Measurements from ENCODE around the gene ZNF618.

The ZNF618 gene

GRCh38 chr9:113956901-113957300, 80.8 kb downstream of the ZNF618 start:
- Histone ChIP-seq H3K9ac (ENCODE audit: low read depth, low read length) (no peak overlapping the region), H3K4me1 (ENCODE audit: insufficient read depth, low read length) (no peaks in the 10 kb centered on the region), H3K27ac (ENCODE audit: low read length) (no peak overlapping the region), H3K79me2 (ENCODE audit: insufficient read depth, low read length) (no peaks in the 10 kb centered on the region), H3K36me3 (ENCODE audit: insufficient read depth, low read length) (no peaks in the 10 kb centered on the region), H2AFZ (ENCODE audit: low read depth, low read length) (no peak overlapping the region), H4K20me1 (ENCODE audit: insufficient read depth, low read length) (no peaks in the 10 kb centered on the region), H3K4me3 (ENCODE audit: low read depth in 1 of 2, low read length in 2 of 2) (no peak overlapping the region), H3K9me3 (ENCODE audit: insufficient read depth, low read length, severe bottlenecking) (no peaks in the 10 kb centered on the region), H3K4me2 (ENCODE audit: insufficient read depth, low read length) (no peak overlapping the region), H3K27me3 (ENCODE audit: insufficient read depth, low read length, poor library complexity) (no peaks in the 10 kb centered on the region)
- DNase-seq (no peak), ATAC-seq (ENCODE audit: insufficient read depth, low read depth) (no peak)
- no peak for TF ChIP-seq EZH2 (IDR thresholded peaks at IDR 0.05; ENCODE audit: borderline replicate concordance, low read depth, low read length, severe bottlenecking)
- TF ChIP-seq CTCF (IDR thresholded peaks at IDR 0.05; ENCODE audit: borderline replicate concordance, extremely low read depth, low read length, poor library complexity, severe bottlenecking) = no peak

GRCh38 chr9:113957351-113957750, 81.2 kb downstream of the ZNF618 start:
- Histone ChIP-seq H3K27ac (ENCODE audit: low read length) (no peak overlapping the region), H3K9me3 (ENCODE audit: insufficient read depth, low read length, severe bottlenecking) (no peaks in the 10 kb centered on the region), H3K4me2 (ENCODE audit: insufficient read depth, low read length) (no peak overlapping the region), H3K4me3 (ENCODE audit: low read depth in 1 of 2, low read length in 2 of 2) (no peak overlapping the region), H3K36me3 (ENCODE audit: insufficient read depth, low read length) (no peaks in the 10 kb centered on the region), H2AFZ (ENCODE audit: low read depth, low read length) (no peak overlapping the region), H3K27me3 (ENCODE audit: insufficient read depth, low read length, poor library complexity) (no peaks in the 10 kb centered on the region), H3K79me2 (ENCODE audit: insufficient read depth, low read length) (no peaks in the 10 kb centered on the region), H4K20me1 (ENCODE audit: insufficient read depth, low read length) (no peaks in the 10 kb centered on the region), H3K4me1 (ENCODE audit: insufficient read depth, low read length) (no peaks in the 10 kb centered on the region), H3K9ac (ENCODE audit: low read depth, low read length) (no peak overlapping the region)
- ATAC-seq (ENCODE audit: insufficient read depth, low read depth) (no peak), DNase-seq (no peak)
- TF ChIP-seq CTCF (IDR thresholded peaks at IDR 0.05; ENCODE audit: borderline replicate concordance, extremely low read depth, low read length, poor library complexity, severe bottlenecking) = no peak
- no peak for TF ChIP-seq EZH2 (IDR thresholded peaks at IDR 0.05; ENCODE audit: borderline replicate concordance, low read depth, low read length, severe bottlenecking)

GRCh38 chr9:113957821-113958341, 81.8 kb downstream of the ZNF618 start:
- Histone ChIP-seq H4K20me1 (ENCODE audit: insufficient read depth, low read length) (no peaks in the 10 kb centered on the region), H3K79me2 (ENCODE audit: insufficient read depth, low read length) (no peaks in the 10 kb centered on the region), H3K4me3 (ENCODE audit: low read depth in 1 of 2, low read length in 2 of 2) (no peak overlapping the region), H3K27me3 (ENCODE audit: insufficient read depth, low read length, poor library complexity) (no peaks in the 10 kb centered on the region), H3K27ac (ENCODE audit: low read length) (no peak overlapping the region), H2AFZ (ENCODE audit: low read depth, low read length) (no peak overlapping the region), H3K9me3 (ENCODE audit: insufficient read depth, low read length, severe bottlenecking) (no peaks in the 10 kb centered on the region), H3K36me3 (ENCODE audit: insufficient read depth, low read length) (no peaks in the 10 kb centered on the region), H3K4me1 (ENCODE audit: insufficient read depth, low read length) (no peaks in the 10 kb centered on the region), H3K9ac (ENCODE audit: low read depth, low read length) (no peak overlapping the region), H3K4me2 (ENCODE audit: insufficient read depth, low read length) (no peak overlapping the region)
- DNase-seq = no peak
- TF ChIP-seq CTCF (IDR thresholded peaks at IDR 0.05; ENCODE audit: borderline replicate concordance, extremely low read depth, low read length, poor library complexity, severe bottlenecking) (no peak), EZH2 (IDR thresholded peaks at IDR 0.05; ENCODE audit: borderline replicate concordance, low read depth, low read length, severe bottlenecking) (no peak)
- ATAC-seq (ENCODE audit: insufficient read depth, low read depth) = no peak

- Histone ChIP-seq H3K4me2 (ENCODE audit: insufficient read depth, low read length) (no peak overlapping the region), H3K4me1 (ENCODE audit: insufficient read depth, low read length) (no peaks in the 10 kb centered on the region)
Observed at GRCh38 chr9:113958556-113958955, 82.4 kb downstream of the ZNF618 start.

More at GRCh38 chr9:113958556-113958955, 82.4 kb downstream of the ZNF618 start:
- Histone ChIP-seq H2AFZ (ENCODE audit: low read depth, low read length) (no peak overlapping the region), H3K27ac (ENCODE audit: low read length) (no peak overlapping the region), H3K9ac (ENCODE audit: low read depth, low read length) (no peak overlapping the region), H3K4me3 (ENCODE audit: low read depth in 1 of 2, low read length in 2 of 2) (no peak overlapping the region), H3K27me3 (ENCODE audit: insufficient read depth, low read length, poor library complexity) (no peaks in the 10 kb centered on the region), H3K9me3 (ENCODE audit: insufficient read depth, low read length, severe bottlenecking) (no peaks in the 10 kb centered on the region), H4K20me1 (ENCODE audit: insufficient read depth, low read length) (no peaks in the 10 kb centered on the region), H3K79me2 (ENCODE audit: insufficient read depth, low read length) (no peaks in the 10 kb centered on the region), H3K36me3 (ENCODE audit: insufficient read depth, low read length) (no peaks in the 10 kb centered on the region)
- DNase-seq (no peak), ATAC-seq (ENCODE audit: insufficient read depth, low read depth) (no peak)
- TF ChIP-seq EZH2 (IDR thresholded peaks at IDR 0.05; ENCODE audit: borderline replicate concordance, low read depth, low read length, severe bottlenecking) (no peak), CTCF (IDR thresholded peaks at IDR 0.05; ENCODE audit: borderline replicate concordance, extremely low read depth, low read length, poor library complexity, severe bottlenecking) (no peak)
